Smooth muscle cell (in vitro differentiated cells): Measurements from ENCODE around the gene ART3. TPM values are rescaled to one million over a fixed set of nuclear protein-coding genes. Genes with fewer than 3 reads are reported as not detected.
A peak's percentile ranks its signal among the peaks of the same experiment; 100 is the strongest.

Experiments used
- DNase-seq: peaks from one replicate; lab custom pipeline; 2025; ENCODE audit not compliant: unreplicated experiment; lab: John Stamatoyannopoulos, UW
- H2AFZ ChIP-seq: fragments of 200-600 bp; sonication (generic); 2 replicates; pipeline ENCODE4 v1.6.0; 2016; ENCODE audit warnings: antibody characterized with exemption, low read depth, mild to moderate bottlenecking
- H3F3A ChIP-seq: fragments of 200-600 bp; sonication (generic); 2 replicates; pipeline ENCODE4 v1.6.0; 2017; ENCODE audit warnings: antibody characterized with exemption, low read depth
- H3K27ac ChIP-seq: fragments of 200-600 bp; sonication (generic); 2 replicates; pipeline ENCODE4 v1.5.1; 2016; ENCODE audit warnings: low read depth, mild to moderate bottlenecking
- H3K27me3 ChIP-seq: fragments of 200-600 bp; sonication (generic); 2 replicates; pipeline ENCODE4 v1.6.1; 2016; ENCODE audit warnings: low read depth, mild to moderate bottlenecking
- H3K36me3 ChIP-seq: fragments of 200-600 bp; sonication (generic); 2 replicates; pipeline ENCODE4 v1.5.1; 2016; ENCODE audit warnings: low read depth
- H3K4me1 ChIP-seq: fragments of 200-600 bp; sonication (generic); 2 replicates; pipeline ENCODE4 v1.5.1; 2016; ENCODE audit warnings: low read depth
- H3K4me2 ChIP-seq: fragments of 200-600 bp; sonication (generic); 2 replicates; pipeline ENCODE4 v1.6.0; 2016; ENCODE audit warnings: mild to moderate bottlenecking
- H3K4me3 ChIP-seq: fragments of 200-600 bp; sonication (generic); 2 replicates; pipeline ENCODE4 v1.5.1; 2016; ENCODE audit warnings: mild to moderate bottlenecking
- H3K79me2 ChIP-seq: fragments of 200-600 bp; sonication (generic); 2 replicates; pipeline ENCODE4 v1.6.0; 2016; ENCODE audit warnings: low read depth, mild to moderate bottlenecking
- H3K9ac ChIP-seq: fragments of 200-600 bp; sonication (generic); 2 replicates; pipeline ENCODE4 v1.6.0; 2016; ENCODE audit warnings: low read depth
- H3K9me3 ChIP-seq: fragments of 200-600 bp; sonication (generic); replicated peaks from 2 replicates; pipeline ENCODE4 v1.5.1; 2016; ENCODE audit warnings: low read depth
- H4K20me1 ChIP-seq: fragments of 200-600 bp; sonication (generic); 2 replicates; pipeline ENCODE4 v1.6.0; 2016; ENCODE audit warnings: low read depth
- CTCF ChIP-seq: fragments of 200-600 bp; sonication (generic); IDR thresholded peaks from 2 replicates; pipeline ENCODE4 v1.5.1; 2017; ENCODE audit warnings: borderline replicate concordance, mild to moderate bottlenecking, antibody characterized with exemption; ENCODE audit not compliant: insufficient read depth, poor library complexity, severe bottlenecking
- WGBS: methylation state at CpG from one replicate; pipeline ENCODE4 v1.1.7; 2016; ENCODE audit warnings: low lambda C conversion rate; 5-methylcytosine and 5-hydroxymethylcytosine counted together
- polyA plus RNA-seq: library from polyadenylated mRNA; unstranded; fragments of >200 nt; fragmentation: Nextera tagmentation; extraction: Ambion mirVana; gene quantifications from 2 replicates; pipeline ENCODE4 v1.2.1, GENCODE V29; 2016
- total RNA-seq: library from RNA; depleted of rRNA; stranded (reverse); fragments of >200 nt; gene quantifications from 2 replicates; pipeline ENCODE4 v1.2.3, GENCODE V29; 2014

Gene ART3
- total and polyA plus RNA-seq, 2 experiments from 2014 or later, result 0.93 TPM; not detected in 1

- Histone ChIP-seq H3K36me3 (peaks cover under 1% of the 10 kb centered on the region), H3K4me3 (peak within 1 kb of the TSS; percentile 88), H3F3A (no peaks in the 10 kb centered on the region), H3K27me3 (no peaks in the 10 kb centered on the region), H2AFZ (peak within 1 kb of the TSS; percentile 96), H3K79me2 (peaks cover 51% of the 10 kb centered on the region), H3K4me2 (peak within 1 kb of the TSS; percentile 98), H3K9me3 (no peaks in the 10 kb centered on the region), H3K27ac (peak within 1 kb of the TSS; percentile 86), H3K9ac (peak within 1 kb of the TSS; percentile 92), H4K20me1 (peaks cover 33% of the 10 kb centered on the region), H3K4me1 (peaks cover 26% of the 10 kb centered on the region)
- WGBS, result 1% methylated on average over 47 of the region's 47 CpGs
- TF ChIP-seq CTCF, result no peak
- DNase-seq, result peak; percentile 84
Observed at GRCh38 chr4:76148142-76148865, 73.8 kb downstream of the ART3 start, which contains the start of gene NUP54. NUP54 (minus strand) TSS chr4:76148397; CDS start chr4:76148374, 23 bp downstream.

- H3K4me3 ChIP-seq, result no peak overlapping the region
- no peak for DNase-seq
- WGBS, result 96% methylated on average over 2 of the region's 2 CpGs
- H3K27me3 ChIP-seq, result no peaks in the 10 kb centered on the region
- no peaks in the 10 kb centered on the region for H3F3A ChIP-seq
- H3K4me1 ChIP-seq, result peaks cover 7% of the 10 kb centered on the region
- H3K36me3 ChIP-seq, result no peaks in the 10 kb centered on the region
- no peak overlapping the region for H2AFZ ChIP-seq
- H3K4me2 ChIP-seq, result no peak overlapping the region
- no peaks in the 10 kb centered on the region for H4K20me1 ChIP-seq
- no peak overlapping the region for H3K27ac ChIP-seq
- no peak for TF ChIP-seq CTCF
- no peak overlapping the region for H3K9ac ChIP-seq
- peaks cover 8% of the 10 kb centered on the region for H3K79me2 ChIP-seq
- no peaks in the 10 kb centered on the region for H3K9me3 ChIP-seq
Observed at GRCh38 chr4:76153356-76153755, 78.8 kb downstream of the ART3 start.

GRCh38 chr4:76155979-76156378 is 81.5 kb downstream of the ART3 start:
- H3K27ac ChIP-seq, result no peak overlapping the region
- WGBS, result 97% methylated on average over 3 of the region's 3 CpGs
- H3K36me3 ChIP-seq, result peaks cover 5% of the 10 kb centered on the region
- no peak for TF ChIP-seq CTCF
- DNase-seq, result no peak
- H3K9ac ChIP-seq, result no peak overlapping the region
- H2AFZ ChIP-seq, result no peak overlapping the region
- peaks cover 5% of the 10 kb centered on the region for H3F3A ChIP-seq
- no peaks in the 10 kb centered on the region for H4K20me1 ChIP-seq
- no peak overlapping the region for H3K4me2 ChIP-seq
- H3K4me1 ChIP-seq, result no peaks in the 10 kb centered on the region
- no peaks in the 10 kb centered on the region for H3K27me3 ChIP-seq
- H3K9me3 ChIP-seq, result no peaks in the 10 kb centered on the region
- no peak overlapping the region for H3K4me3 ChIP-seq
- no peaks in the 10 kb centered on the region for H3K79me2 ChIP-seq

- Histone ChIP-seq H3K9me3 (no peaks in the 10 kb centered on the region), H3K4me2 (no peak overlapping the region), H3K4me1 (no peaks in the 10 kb centered on the region), H3K79me2 (no peaks in the 10 kb centered on the region), H3K4me3 (no peak overlapping the region), H3K9ac (no peak overlapping the region), H3K27me3 (no peaks in the 10 kb centered on the region), H3K27ac (no peak overlapping the region), H3K36me3 (peaks cover 5% of the 10 kb centered on the region), H4K20me1 (no peaks in the 10 kb centered on the region), H3F3A (peaks cover 5% of the 10 kb centered on the region), H2AFZ (no peak overlapping the region)
- WGBS, result 54% methylated on average over 2 of the region's 2 CpGs
- TF ChIP-seq CTCF, result no peak
- no peak for DNase-seq
Observed at GRCh38 chr4:76156635-76157034, 82.1 kb downstream of the ART3 start.
